BLaER1 treated with 17β-estradiol and CSF1 and Interleukin-3, amounts not matched to agents 10 nM and 100 nM (cell line): ENCODE measurements around the gene FAM3A.
"Not testable (repeated sequence)": the region's sequence is repeated elsewhere in the genome, so short reads cannot be mapped to it uniquely, and the experiment has no call there.

Experiments
- H3K27ac ChIP-seq, 11 experiments: shearing (Covaris generic); formaldehyde crosslinking; 2 replicates each; pipeline ENCODE4 v1.8.1; 2022
- H3K27me3 ChIP-seq, 11 experiments: shearing (Covaris generic); formaldehyde crosslinking; 2 replicates each; pipeline ENCODE4 v1.8.1; 2022
- H3K36me3 ChIP-seq, 11 experiments: shearing (Covaris generic); formaldehyde crosslinking; 2 replicates each; pipeline ENCODE4 v1.8.1; 2022
- H3K4me1 ChIP-seq, 10 experiments: shearing (Covaris generic); formaldehyde crosslinking; 2 replicates each; pipeline ENCODE4 v1.8.1; 2022
- H3K4me2 ChIP-seq, 11 experiments: shearing (Covaris generic); formaldehyde crosslinking; 2 replicates each; pipeline ENCODE4 v1.8.1; 2022
- H3K4me3 ChIP-seq, 10 experiments: shearing (Covaris generic); formaldehyde crosslinking; 2 replicates each; pipeline ENCODE4 v1.8.1; 2022
- H3K9ac ChIP-seq, 11 experiments: shearing (Covaris generic); formaldehyde crosslinking; 2 replicates each; pipeline ENCODE4 v1.8.1; 2022
- H3K9me3 ChIP-seq, 11 experiments: shearing (Covaris generic); formaldehyde crosslinking; replicated peaks in 1 of 11; 2 replicates each; pipeline ENCODE4 v1.8.1; 2022
- H4K20me1 ChIP-seq, 11 experiments: shearing (Covaris generic); formaldehyde crosslinking; 2 replicates each; pipeline ENCODE4 v1.8.1; 2022
- Cebpa-rat ChIP-seq, 11 experiments: shearing (Covaris generic); IDR thresholded peaks; 2 replicates each; pipeline ENCODE4 v1.8.1; 2022

FAM3A gene

GRCh38 chrX:154506483-154507332 lies 9.3 kb downstream of the FAM3A start:
- peaks cover 0 to 10% (median 0%) of the 10 kb centered on the region in 11 experiments; a peak in 2 of 22 replicates for H4K20me1 ChIP-seq
- H3K9me3 ChIP-seq, result peaks cover 12 to 59% (median 32%) of the 10 kb centered on the region in 11 experiments; a peak in 21 of 22 replicates
- no peak overlapping the region for H3K27ac ChIP-seq
- peaks cover 15 to 45% (median 22%) of the 10 kb centered on the region in 11 experiments; a peak in 19 of 22 replicates for H3K36me3 ChIP-seq
- peaks cover 9 to 82% (median 62%) of the 10 kb centered on the region in 11 experiments; a peak in 21 of 22 replicates for H3K27me3 ChIP-seq
- TF ChIP-seq Cebpa-rat (IDR thresholded peaks at IDR 0.05), result no peak
- H3K9ac ChIP-seq, result no peak overlapping the region
- H3K4me2 ChIP-seq, result no peak overlapping the region
- H3K4me1 ChIP-seq, result peaks cover 4 to 8% (median 7%) of the 10 kb centered on the region in 10 experiments; a peak in 19 of 20 replicates
- no peak overlapping the region for H3K4me3 ChIP-seq

GRCh38 chrX:154505734-154506133 lies 10.3 kb downstream of the FAM3A start:
- Histone ChIP-seq H3K4me1 (no peaks in the 10 kb centered on the region), H3K27ac (no peak overlapping the region), H3K27me3 (peaks cover 9 to 81% (median 61%) of the 10 kb centered on the region in 11 experiments; a peak in 21 of 22 replicates), H3K9me3 (peaks cover 12 to 56% (median 30%) of the 10 kb centered on the region in 11 experiments; a peak in 21 of 22 replicates), H3K9ac (no peak overlapping the region), H3K36me3 (peaks cover 15 to 45% (median 22%) of the 10 kb centered on the region in 11 experiments; a peak in 19 of 22 replicates), H4K20me1 (peaks cover 0 to under 1% (median 0%) of the 10 kb centered on the region in 11 experiments; a peak in 1 of 22 replicates), H3K4me3 (no peak overlapping the region), H3K4me2 (no peak overlapping the region)
- no peak for TF ChIP-seq Cebpa-rat (IDR thresholded peaks at IDR 0.05)

GRCh38 chrX:154502989-154503388 lies 13.0 kb downstream of the FAM3A start:
- no peaks in the 10 kb centered on the region for H3K4me1 ChIP-seq

GRCh38 chrX:154502098-154502497 lies 13.9 kb downstream of the FAM3A start:
- Histone ChIP-seq H3K9me3 (peaks cover 0 to 29% (median 6%) of the 10 kb centered on the region in 11 experiments; a peak in 7 of 22 replicates), H3K27me3 (peaks cover 16 to 86% (median 69%) of the 10 kb centered on the region in 11 experiments), H4K20me1 (no peaks in the 10 kb centered on the region; a peak in 1 of 22 replicates), H3K36me3 (peaks cover 3 to 22% (median 12%) of the 10 kb centered on the region in 11 experiments; a peak in 14 of 22 replicates), H3K4me2 (no peak overlapping the region), H3K27ac (no peak overlapping the region), H3K9ac (no peak overlapping the region), H3K4me3 (no peak overlapping the region), H3K4me1 (peaks cover 0 to 5% (median 0%) of the 10 kb centered on the region in 10 experiments; a peak in 2 of 20 replicates)
- no peak for TF ChIP-seq Cebpa-rat (IDR thresholded peaks at IDR 0.05)

More at GRCh38 chrX:154502989-154503388, 13.0 kb downstream of the FAM3A start:
- H3K9me3 ChIP-seq, result peaks cover 0 to 30% (median 9%) of the 10 kb centered on the region in 11 experiments; a peak in 8 of 22 replicates
- peaks cover 17 to 85% (median 62%) of the 10 kb centered on the region in 11 experiments for H3K27me3 ChIP-seq
- H3K4me3 ChIP-seq, result no peak overlapping the region
- no peak for TF ChIP-seq Cebpa-rat (IDR thresholded peaks at IDR 0.05)
- no peak overlapping the region for H3K4me2 ChIP-seq
- no peak overlapping the region for H3K9ac ChIP-seq
- H3K27ac ChIP-seq, result no peak overlapping the region
- no peaks in the 10 kb centered on the region; a peak in 1 of 22 replicates for H4K20me1 ChIP-seq
- H3K36me3 ChIP-seq, result peaks cover 3 to 31% (median 14%) of the 10 kb centered on the region in 11 experiments; a peak in 14 of 22 replicates

GRCh38 chrX:154501423-154501822 lies 14.6 kb downstream of the FAM3A start:
- H3K4me2 ChIP-seq, H3K4me3 ChIP-seq, H3K27ac ChIP-seq, H3K9ac ChIP-seq, H4K20me1 ChIP-seq, H3K4me1 ChIP-seq: not testable (repeated sequence)
- H3K27me3 ChIP-seq, result peaks cover 23 to 86% (median 74%) of the 10 kb centered on the region in 11 experiments
- peaks cover 0 to 22% (median 0%) of the 10 kb centered on the region in 11 experiments; a peak in 6 of 22 replicates for H3K9me3 ChIP-seq
- H3K36me3 ChIP-seq, result peaks cover 0 to 15% (median 8%) of the 10 kb centered on the region in 11 experiments; a peak in 14 of 22 replicates

- not testable (repeated sequence) for H3K9ac ChIP-seq, H3K4me3 ChIP-seq, H3K4me1 ChIP-seq, H3K9me3 ChIP-seq, H3K27ac ChIP-seq, H4K20me1 ChIP-seq, H3K4me2 ChIP-seq, H3K36me3 ChIP-seq
- H3K27me3 ChIP-seq, result peaks cover 49 to 99% (median 81%) of the 10 kb centered on the region in 11 experiments
Observed at GRCh38 chrX:154496591-154497137, 19.4 kb downstream of the FAM3A start.

- Histone ChIP-seq H3K27me3 (peaks cover 49 to 88% (median 73%) of the 10 kb centered on the region in 11 experiments), H3K9me3 (peaks cover 0 to 11% (median 0%) of the 10 kb centered on the region in 11 experiments; a peak in 1 of 22 replicates), H4K20me1 (0 out of 22 replicates have a peak, but pooled peaks cover 0 to 5% (median 0%) of the 10 kb centered on the region in 11 experiments), H3K27ac (no peak overlapping the region), H3K4me3 (no peak overlapping the region), H3K9ac (no peak overlapping the region), H3K4me1 (peaks cover 0 to 9% (median 6%) of the 10 kb centered on the region in 10 experiments; a peak in 11 of 20 replicates), H3K4me2 (no peak overlapping the region), H3K36me3 (no peaks in the 10 kb centered on the region)
- TF ChIP-seq Cebpa-rat (IDR thresholded peaks at IDR 0.05), result no peak
Observed at GRCh38 chrX:154495472-154495922, 20.5 kb downstream of the FAM3A start.

GRCh38 chrX:154494715-154495114 lies 21.3 kb downstream of the FAM3A start:
- peaks cover 44 to 81% (median 65%) of the 10 kb centered on the region in 11 experiments for H3K27me3 ChIP-seq
- 0 out of 22 replicates have a peak, but pooled peaks cover 0 to 5% (median 0%) of the 10 kb centered on the region in 11 experiments for H4K20me1 ChIP-seq
- no peak overlapping the region for H3K27ac ChIP-seq
- H3K4me1 ChIP-seq, result peaks cover 0 to 11% (median 8%) of the 10 kb centered on the region in 10 experiments; a peak in 16 of 20 replicates
- H3K9me3 ChIP-seq, result peaks cover 0 to 19% (median 6%) of the 10 kb centered on the region in 11 experiments; a peak in 6 of 22 replicates
- H3K9ac ChIP-seq, result no peak overlapping the region
- no peak overlapping the region for H3K4me3 ChIP-seq
- no peak overlapping the region for H3K4me2 ChIP-seq
- no peak for TF ChIP-seq Cebpa-rat (IDR thresholded peaks at IDR 0.05)
- no peaks in the 10 kb centered on the region for H3K36me3 ChIP-seq
